Vagina (tissue), 2 donors: ENCODE data around the gene TMEM45A.

Source experiments
- POLR2A ChIP-seq, 2 donors: fragments of 450-650 bp; IDR thresholded peaks; one replicate each; pipeline ENCODE4 v1.6.1; 2017; ENCODE audit warnings: antibody characterized with exemption in 2 of 2, mild to moderate bottlenecking in 2 of 2, moderate library complexity in 2 of 2
- POLR2AphosphoS5 ChIP-seq, 2 donors: sonication (generic); formaldehyde crosslinking; IDR thresholded peaks; one replicate each; pipeline ENCODE4 v1.9.0; 2017; ENCODE audit warnings: antibody characterized with exemption in 2 of 2, mild to moderate bottlenecking in 2 of 2, low read depth in 1 of 2; ENCODE audit not compliant: insufficient read depth in 1 of 2
- TF ChIP-seq, protein P1 (sequence below), 3 experiments: fragments of 450-650 bp in 2 of 3; fragments of 200-600 bp in 1 of 3; sonication (generic) in 1 of 3; IDR thresholded peaks; one replicate each; pipeline ENCODE4 v1.5.1; 2017 to 2019; ENCODE audit warnings: antibody characterized with exemption in 3 of 3, mild to moderate bottlenecking in 2 of 3, moderate library complexity in 2 of 3

DNA sequence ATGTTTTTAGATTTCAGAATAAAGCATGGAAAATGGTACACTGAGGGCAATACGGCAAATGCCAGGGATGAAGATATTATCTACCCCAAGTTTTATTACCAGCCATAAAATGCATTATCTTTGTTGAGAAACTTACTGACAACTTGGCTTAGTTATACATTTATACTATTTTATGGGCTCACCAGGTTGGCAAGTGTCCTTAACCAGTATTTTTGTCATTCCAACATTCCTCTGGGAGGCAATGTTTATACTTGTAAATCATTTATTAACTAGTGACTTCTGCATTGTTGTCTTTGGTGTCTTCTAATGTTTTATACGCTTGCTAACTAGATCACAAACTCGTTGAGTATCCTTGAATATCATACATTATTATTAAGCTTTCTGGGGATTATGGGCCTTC, 99.0 kb downstream of the TMEM45A start:
- TF ChIP-seq POLR2A (IDR thresholded peaks at IDR 0.05) (no peak), POLR2AphosphoS5 (IDR thresholded peaks at IDR 0.05; ENCODE audit: insufficient read depth in 1 of 2, low read depth in 1 of 2) (no peak)
- TF ChIP-seq, protein P1, sequence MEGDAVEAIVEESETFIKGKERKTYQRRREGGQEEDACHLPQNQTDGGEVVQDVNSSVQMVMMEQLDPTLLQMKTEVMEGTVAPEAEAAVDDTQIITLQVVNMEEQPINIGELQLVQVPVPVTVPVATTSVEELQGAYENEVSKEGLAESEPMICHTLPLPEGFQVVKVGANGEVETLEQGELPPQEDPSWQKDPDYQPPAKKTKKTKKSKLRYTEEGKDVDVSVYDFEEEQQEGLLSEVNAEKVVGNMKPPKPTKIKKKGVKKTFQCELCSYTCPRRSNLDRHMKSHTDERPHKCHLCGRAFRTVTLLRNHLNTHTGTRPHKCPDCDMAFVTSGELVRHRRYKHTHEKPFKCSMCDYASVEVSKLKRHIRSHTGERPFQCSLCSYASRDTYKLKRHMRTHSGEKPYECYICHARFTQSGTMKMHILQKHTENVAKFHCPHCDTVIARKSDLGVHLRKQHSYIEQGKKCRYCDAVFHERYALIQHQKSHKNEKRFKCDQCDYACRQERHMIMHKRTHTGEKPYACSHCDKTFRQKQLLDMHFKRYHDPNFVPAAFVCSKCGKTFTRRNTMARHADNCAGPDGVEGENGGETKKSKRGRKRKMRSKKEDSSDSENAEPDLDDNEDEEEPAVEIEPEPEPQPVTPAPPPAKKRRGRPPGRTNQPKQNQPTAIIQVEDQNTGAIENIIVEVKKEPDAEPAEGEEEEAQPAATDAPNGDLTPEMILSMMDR (IDR thresholded peaks at IDR 0.05) = no peak
